ENCODE measurements around the gene ZNF644. TPM values are rescaled to one million over a fixed set of nuclear protein-coding genes. Genes with fewer than 3 reads are reported as not detected.
"Not testable (repeated sequence)": the region's sequence is repeated elsewhere in the genome, so short reads cannot be mapped to it uniquely, and the experiment has no call there.

ZNF644 gene
- polyA plus RNA-seq, 1 of the 3 experiments (the other 2 are of a cell fraction) = 5.6 TPM

GRCh38 chr1:90936061-90936460 lies 85.8 kb downstream of the ZNF644 start:
- no peaks in the 10 kb centered on the region; a peak in 1 of 4 replicates for H3K4me1 ChIP-seq (ENCODE audit: control insufficient read depth in 1 of 2, insufficient read depth in 2 of 2, low read depth in 1 of 2, low read length in 1 of 2)
- TF ChIP-seq ELF1 (IDR thresholded peaks at IDR 0.05) = no peak
- TF ChIP-seq PBX3 (IDR thresholded peaks at IDR 0.05) = no peak
- TF ChIP-seq JUND (IDR thresholded peaks at IDR 0.05) = no peak
- TF ChIP-seq RCOR1 (IDR thresholded peaks at IDR 0.05; ENCODE audit: low read length) = no peak
- TF ChIP-seq TCF12 (IDR thresholded peaks at IDR 0.05) = no peak
- TF ChIP-seq, protein P1, sequence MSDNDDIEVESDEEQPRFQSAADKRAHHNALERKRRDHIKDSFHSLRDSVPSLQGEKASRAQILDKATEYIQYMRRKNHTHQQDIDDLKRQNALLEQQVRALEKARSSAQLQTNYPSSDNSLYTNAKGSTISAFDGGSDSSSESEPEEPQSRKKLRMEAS (IDR thresholded peaks at IDR 0.05; ENCODE audit: low read depth) = no peak
- no peak for TF ChIP-seq FOXM1 (IDR thresholded peaks at IDR 0.05; ENCODE audit: low read depth)
- TF ChIP-seq FOXJ3 (CRISPR knock-in tag; IDR thresholded peaks at IDR 0.05) = no peak
- TF ChIP-seq FOSL2 (IDR thresholded peaks at IDR 0.05; ENCODE audit: borderline replicate concordance, low read depth) = no peak
- TF ChIP-seq RFX5 (IDR thresholded peaks at IDR 0.05; ENCODE audit: low read length) = no peak
- TF ChIP-seq NRF1 (IDR thresholded peaks at IDR 0.05; ENCODE audit: low read depth, low read length) = no peak
- no peak for TF ChIP-seq MXI1 (IDR thresholded peaks at IDR 0.05; ENCODE audit: low read depth, low read length)
- TF ChIP-seq NFIC (IDR thresholded peaks at IDR 0.05; ENCODE audit: borderline replicate concordance) = no peak
- no peak for TF ChIP-seq TAF1 (IDR thresholded peaks at IDR 0.05; ENCODE audit: borderline replicate concordance, low read depth, low read length)
- no peak for TF ChIP-seq CHD2 (IDR thresholded peaks at IDR 0.05; ENCODE audit: low read length, partially characterized antibody)
- CTCF ChIA-PET = interaction anchor here (0.6 to 2.8 kb wide), 5 partner anchors 10 to 542 kb away, joined by 3 to 9 read pairs (median 5); no protein-coding TSS in a partner anchor
- POLR2A ChIA-PET = no interaction called here
- no peak for DNase-seq
- H3K27ac ChIP-seq (ENCODE audit: low read depth in 2 of 2, low read length in 1 of 2) = no peak overlapping the region
- no peaks in the 10 kb centered on the region for H3K9me3 ChIP-seq
- WGBS (ENCODE audit: low lambda C conversion rate) = 86% methylated on average over 4 of the region's 4 CpGs
- peaks cover 42% of the 10 kb centered on the region for H3K79me2 ChIP-seq (ENCODE audit: insufficient read depth)
- no peaks in the 10 kb centered on the region for H3K27me3 ChIP-seq (ENCODE audit: insufficient read depth)
- H4K20me1 ChIP-seq (ENCODE audit: insufficient read depth) = peaks cover 13% of the 10 kb centered on the region
- peaks cover 40 to 57% of the 10 kb centered on the region in 2 experiments for H3K36me3 ChIP-seq (replicated peaks in 1 of 2; ENCODE audit: control insufficient read depth in 1 of 2, insufficient read depth in 2 of 2, low read length in 1 of 2)
- H3K9ac ChIP-seq = no peak overlapping the region
- H3K4me3 ChIP-seq (ENCODE audit: low read depth in 2 of 2, low read length in 1 of 2) = no peak overlapping the region
- no peak overlapping the region for H3K4me2 ChIP-seq
- H3K9me2 ChIP-seq = no peaks in the 10 kb centered on the region
- no peaks in the 10 kb centered on the region for H3F3A ChIP-seq (replicated peaks; ENCODE audit: insufficient read depth)
- H2AFZ ChIP-seq (ENCODE audit: low read depth) = no peak overlapping the region

GRCh38 chr1:90928231-90928630 lies 93.6 kb downstream of the ZNF644 start:
- H3K4me3 ChIP-seq (ENCODE audit: low read depth in 2 of 2, low read length in 1 of 2); CTCF ChIA-PET; POLR2A ChIA-PET; H3K4me1 ChIP-seq (ENCODE audit: control insufficient read depth in 1 of 2, insufficient read depth in 2 of 2, low read depth in 1 of 2, low read length in 1 of 2); H3K36me3 ChIP-seq (replicated peaks in 1 of 2; ENCODE audit: control insufficient read depth in 1 of 2, insufficient read depth in 2 of 2, low read length in 1 of 2); H3K27me3 ChIP-seq (ENCODE audit: insufficient read depth); H3K9me3 ChIP-seq; H3K9me2 ChIP-seq; DNase-seq; H3K9ac ChIP-seq; H3K27ac ChIP-seq (ENCODE audit: low read depth in 2 of 2, low read length in 1 of 2); H2AFZ ChIP-seq (ENCODE audit: low read depth); H3K4me2 ChIP-seq; H3F3A ChIP-seq (replicated peaks; ENCODE audit: insufficient read depth): not testable (repeated sequence)
- H4K20me1 ChIP-seq (ENCODE audit: insufficient read depth) = peaks cover 52% of the 10 kb centered on the region
- WGBS (ENCODE audit: low lambda C conversion rate) = 98% methylated on average over 8 of the region's 8 CpGs
- H3K79me2 ChIP-seq (ENCODE audit: insufficient read depth) = peaks cover 97% of the 10 kb centered on the region

DNA sequence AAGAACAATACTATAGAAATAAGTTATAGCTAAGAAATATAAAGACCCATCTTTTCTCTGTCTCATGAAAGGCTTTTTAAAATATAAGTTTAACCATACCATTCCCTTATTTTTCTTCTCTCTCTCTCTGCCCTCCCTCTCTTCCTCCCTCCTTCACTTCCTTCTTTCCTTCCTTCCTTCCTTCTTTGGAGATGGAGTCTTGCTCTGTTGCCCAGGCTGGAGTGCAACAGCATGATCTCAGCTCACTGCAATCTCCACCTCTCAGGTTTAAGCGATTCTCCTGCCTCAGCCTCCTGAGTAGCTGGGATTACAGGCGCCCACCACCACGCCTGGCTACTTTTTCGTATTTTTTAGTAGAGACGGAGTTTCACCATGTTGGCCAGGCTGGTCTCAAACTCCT lies 94.2 kb downstream of the ZNF644 start:
- POLR2A ChIA-PET; H3K36me3 ChIP-seq (replicated peaks in 1 of 2; ENCODE audit: control insufficient read depth in 1 of 2, insufficient read depth in 2 of 2, low read length in 1 of 2); H3K9me2 ChIP-seq; H3K9ac ChIP-seq; H2AFZ ChIP-seq (ENCODE audit: low read depth); H3K4me2 ChIP-seq; H3K27ac ChIP-seq (ENCODE audit: low read depth in 2 of 2, low read length in 1 of 2); CTCF ChIA-PET; H3K27me3 ChIP-seq (ENCODE audit: insufficient read depth); DNase-seq; H3K4me1 ChIP-seq (ENCODE audit: control insufficient read depth in 1 of 2, insufficient read depth in 2 of 2, low read depth in 1 of 2, low read length in 1 of 2); H3K4me3 ChIP-seq (ENCODE audit: low read depth in 2 of 2, low read length in 1 of 2); H3F3A ChIP-seq (replicated peaks; ENCODE audit: insufficient read depth); H3K9me3 ChIP-seq: not testable (repeated sequence)
- peaks cover 56% of the 10 kb centered on the region for H4K20me1 ChIP-seq (ENCODE audit: insufficient read depth)
- WGBS (ENCODE audit: low lambda C conversion rate) = 98% methylated on average over 5 of the region's 5 CpGs
- peaks cover 97% of the 10 kb centered on the region for H3K79me2 ChIP-seq (ENCODE audit: insufficient read depth)
